Ascending aorta (tissue), 2 donors: ENCODE results near the gene OR10P1. TPM values are rescaled to one million over a fixed set of nuclear protein-coding genes. Genes with fewer than 3 reads are reported as not detected.
"Not testable (repeated sequence)": the region's sequence is repeated elsewhere in the genome, so short reads cannot be mapped to it uniquely, and the experiment has no call there.

Experiments
- DNase-seq, 2 donors: peaks; one replicate each; pipeline ENCODE4 v3.0.0-alpha.2; 2019; ENCODE audit warnings: low spot score in 2 of 2
- H3K27ac ChIP-seq, 2 donors: fragments of 200-600 bp; sonication (generic); one replicate each; pipeline ENCODE4 v1.5.1; 2016 to 2017; ENCODE audit warnings: mild to moderate bottlenecking in 1 of 2
- H3K27me3 ChIP-seq: fragments of 200-600 bp; sonication (generic); one replicate; pipeline ENCODE4 v1.5.1; 2017
- H3K36me3 ChIP-seq, 2 donors: fragments of 200-600 bp; sonication (generic); one replicate each; pipeline ENCODE4 v1.5.1; 2016
- H3K4me1 ChIP-seq, 2 donors: fragments of 200-600 bp; sonication (generic); one replicate each; pipeline ENCODE4 v1.5.1; 2016 to 2017; ENCODE audit warnings: mild to moderate bottlenecking in 1 of 2
- H3K4me3 ChIP-seq, 2 donors: fragments of 200-600 bp; sonication (generic); one replicate each; pipeline ENCODE4 v1.5.1; 2016 to 2017; ENCODE audit warnings: mild to moderate bottlenecking in 1 of 2
- H3K9me3 ChIP-seq, 2 donors: fragments of 200-600 bp; sonication (generic); one replicate each; pipeline ENCODE4 v1.5.1; 2016
- CTCF ChIP-seq, 3 experiments: fragments of 200-600 bp in 2 of 3; fragments of 450-650 bp in 1 of 3; sonication (generic) in 2 of 3; IDR thresholded peaks; one replicate each; pipeline ENCODE4 v1.5.1; 2016 to 2019; ENCODE audit warnings: antibody characterized with exemption in 3 of 3, mild to moderate bottlenecking in 1 of 3, moderate library complexity in 1 of 3
- intact Hi-C: fragments of 100-400 bp; cut with DNase I; formaldehyde crosslinking; loops from one replicate; pipeline ENCODE4 v1.15.1; 2023
- total RNA-seq: library from RNA; depleted of rRNA; stranded (reverse); fragments of >200 nt; gene quantifications from one replicate; pipeline ENCODE4 v1.1.0, GENCODE V29; 2016

OR10P1 gene
- total RNA-seq, 1 donor from 2014 or later = not detected

DNA sequence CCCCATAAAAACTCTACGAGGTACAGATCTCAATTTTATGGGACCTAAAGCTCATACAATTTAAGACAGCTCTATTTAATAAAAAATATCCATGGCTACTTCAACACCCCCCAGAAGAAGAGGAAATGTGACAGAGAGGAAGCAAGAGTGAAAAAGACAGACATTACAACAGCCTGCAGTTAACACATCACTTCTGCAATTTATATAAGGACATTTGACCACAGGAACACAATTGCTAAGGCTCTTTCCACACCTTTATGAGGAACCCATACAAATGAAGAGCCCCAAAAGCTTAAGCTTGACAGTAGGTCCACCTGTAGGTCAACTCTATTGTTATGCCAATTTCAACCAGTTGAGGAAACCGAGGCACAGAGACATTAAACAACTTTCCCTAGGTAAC is 5.6 kb downstream of the OR10P1 start:
- Histone ChIP-seq H3K27me3 (no peaks in the 10 kb centered on the region), H3K27ac (peak overlapping the region in 1 of 2 donors; percentile 15), H3K9me3 (no peaks in the 10 kb centered on the region), H3K4me3 (no peak overlapping the region), H3K4me1 (peaks cover 0 to 4% of the 10 kb centered on the region in 2 donors), H3K36me3 (no peaks in the 10 kb centered on the region)
- TF ChIP-seq CTCF (IDR thresholded peaks at IDR 0.05) = no peak
- no peak for DNase-seq
- intact Hi-C loops = no loop called here

DNA sequence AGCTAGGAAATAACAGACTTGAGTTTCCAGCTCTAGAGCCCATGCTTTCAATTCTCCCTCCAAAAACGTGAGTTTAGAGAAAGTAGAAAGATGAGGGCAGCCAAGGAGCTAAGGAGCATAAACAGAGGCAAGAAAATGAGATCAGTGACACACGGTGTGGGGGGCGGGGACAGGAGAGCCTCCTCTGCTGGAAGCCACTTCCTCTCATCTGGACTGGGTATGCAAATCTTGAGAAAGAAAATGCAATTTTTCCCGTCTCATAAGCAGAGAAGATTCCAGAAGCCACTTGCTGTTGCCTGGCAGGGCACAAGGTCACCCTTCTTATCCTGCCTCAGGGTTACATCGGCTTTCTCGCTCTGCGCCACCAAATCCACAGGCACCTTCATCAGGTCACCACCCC is 6.0 kb downstream of the OR10P1 start:
- TF ChIP-seq CTCF (IDR thresholded peaks at IDR 0.05) = no peak

DNA sequence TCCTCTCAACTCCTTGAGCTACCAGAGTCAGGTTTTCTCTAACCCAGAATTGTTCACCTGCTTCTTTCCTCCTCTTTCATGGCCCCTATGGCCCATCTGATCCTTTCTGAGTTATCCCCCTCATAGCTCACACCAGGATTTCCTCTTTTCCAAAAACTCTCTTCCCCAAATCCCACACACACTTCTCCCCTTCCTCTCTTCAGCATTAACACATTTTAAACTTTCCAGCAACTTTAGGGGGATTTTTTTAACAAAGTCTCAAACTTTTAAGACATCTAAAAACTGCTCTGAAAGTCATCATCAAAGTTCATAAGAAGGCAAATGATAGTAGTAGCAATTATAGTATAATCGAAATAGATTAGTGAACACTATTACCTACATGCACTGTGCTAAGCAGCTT is 7.9 kb downstream of the OR10P1 start:
- no peaks in the 10 kb centered on the region for H3K27me3 ChIP-seq
- no peak overlapping the region for H3K27ac ChIP-seq
- H3K9me3 ChIP-seq = no peaks in the 10 kb centered on the region
- DNase-seq = no peak
- TF ChIP-seq CTCF (IDR thresholded peaks at IDR 0.05) = no peak
- peaks cover 0 to 4% of the 10 kb centered on the region in 2 donors for H3K4me1 ChIP-seq
- H3K4me3 ChIP-seq = no peak overlapping the region
- intact Hi-C loops = no loop called here
- no peaks in the 10 kb centered on the region for H3K36me3 ChIP-seq

More for the DNA sequence above, 6.0 kb downstream of the OR10P1 start:
- Histone ChIP-seq H3K27me3 (no peaks in the 10 kb centered on the region), H3K9me3 (no peaks in the 10 kb centered on the region), H3K36me3 (no peaks in the 10 kb centered on the region), H3K4me1 (peaks cover 0 to 4% of the 10 kb centered on the region in 2 donors), H3K4me3 (no peak overlapping the region), H3K27ac (peak overlapping the region in 1 of 2 donors; percentile 15)
- no peak for DNase-seq
- intact Hi-C loops = no loop called here

DNA sequence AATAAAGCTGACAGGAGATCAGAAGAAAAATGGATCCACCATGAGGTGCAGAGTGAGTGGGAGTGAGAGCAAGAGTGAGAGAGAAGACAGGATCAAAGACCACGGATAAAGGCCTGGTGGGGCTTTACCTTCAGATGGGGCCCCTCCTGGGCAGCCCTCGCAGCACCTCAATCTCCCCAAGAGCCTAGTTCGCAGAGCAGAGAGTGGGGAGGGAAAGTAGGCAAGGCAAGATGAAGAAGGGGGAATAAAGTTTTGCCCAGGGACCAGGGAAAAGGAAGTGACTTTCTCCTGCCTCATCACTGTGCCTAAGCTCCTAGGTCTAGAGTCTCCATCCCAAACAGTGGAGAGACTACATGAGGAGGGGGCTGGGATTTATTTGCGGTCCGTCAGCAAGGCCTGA is 10.3 kb downstream of the OR10P1 start:
- H3K36me3 ChIP-seq = no peaks in the 10 kb centered on the region
- H3K9me3 ChIP-seq = no peaks in the 10 kb centered on the region
- peaks cover 0 to 4% of the 10 kb centered on the region in 2 donors for H3K4me1 ChIP-seq
- no peaks in the 10 kb centered on the region for H3K27me3 ChIP-seq
- no peak for DNase-seq
- no peak for TF ChIP-seq CTCF (IDR thresholded peaks at IDR 0.05)
- peak overlapping the region; percentile 66 to 72 for H3K27ac ChIP-seq
- no peak overlapping the region for H3K4me3 ChIP-seq
- intact Hi-C loops = no loop called here

GRCh38 chr12:55650620-55651298 is 14.1 kb downstream of the OR10P1 start:
- H3K9me3 ChIP-seq, H3K4me1 ChIP-seq, DNase-seq, H3K4me3 ChIP-seq, H3K36me3 ChIP-seq, H3K27ac ChIP-seq, H3K27me3 ChIP-seq: not testable (repeated sequence)
- intact Hi-C loops = loop anchor here (10.0 kb wide), 1 partner anchor 164 kb away; the partner anchor contains the start of genes ORMDL2 and SARNP

DNA sequence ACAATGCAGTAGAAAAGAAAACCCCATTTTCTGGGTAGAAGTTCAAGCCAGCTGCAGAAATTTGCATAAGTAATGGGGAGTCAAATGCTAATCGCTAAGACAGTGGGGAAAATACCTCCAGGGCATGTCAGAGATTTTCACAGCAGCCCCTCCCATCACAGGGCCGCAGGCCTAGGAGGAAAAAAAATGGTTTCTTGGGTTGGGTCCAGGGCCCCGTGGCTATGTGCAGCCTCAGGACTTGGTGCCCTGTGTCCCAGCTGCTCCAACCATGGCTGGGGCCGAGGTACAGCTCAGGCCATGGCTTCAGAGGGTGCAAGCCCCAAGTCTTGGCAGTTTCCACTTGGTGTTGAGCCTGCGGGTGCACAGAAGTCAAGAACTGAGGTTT is 14.6 kb downstream of the OR10P1 start:
- no peak overlapping the region for H3K4me3 ChIP-seq
- TF ChIP-seq CTCF (IDR thresholded peaks at IDR 0.05) = no peak
- DNase-seq = no peak

More for the DNA sequence above, 14.6 kb downstream of the OR10P1 start:
- Histone ChIP-seq H3K27me3 (no peaks in the 10 kb centered on the region), H3K27ac (no peak overlapping the region), H3K9me3 (no peaks in the 10 kb centered on the region), H3K4me1 (peaks cover 0 to 4% of the 10 kb centered on the region in 2 donors), H3K36me3 (no peaks in the 10 kb centered on the region)
- intact Hi-C loops = loop anchor here (10.0 kb wide), 1 partner anchor 164 kb away; the partner anchor contains the start of genes ORMDL2 and SARNP
